Keratinocyte (primary cell): ENCODE data around the gene SOCS6. TPM values are rescaled to one million over a fixed set of nuclear protein-coding genes. Genes with fewer than 3 reads are reported as not detected.
"Not testable (repeated sequence)": the region's sequence is repeated elsewhere in the genome, so short reads cannot be mapped to it uniquely, and the experiment has no call there.

ENCODE experiments used
- DNase-seq: peaks from one replicate; pipeline ENCODE4 v3.0.0-alpha.2; 2011; ENCODE audit warnings: low read depth, missing footprints, low spot score
- FAIRE-seq: peaks from 2 replicates; lab custom pipeline; 2011; peaks lifted over from hg19 to GRCh38; lab: Jason Lieb, UNC
- H2AFZ ChIP-seq: 2 replicates; pipeline ENCODE4 v1.6.0; 2012; ENCODE audit warnings: low read length, control low read depth, inconsistent platforms; ENCODE audit not compliant: control insufficient read depth
- H3K27ac ChIP-seq: 2 replicates; pipeline ENCODE4 v1.5.1; 2011; ENCODE audit warnings: low read length; ENCODE audit not compliant: control insufficient read depth, insufficient read depth
- H3K27me3 ChIP-seq: 3 replicates; pipeline ENCODE4 v1.6.0; 2011; ENCODE audit warnings: low read length; ENCODE audit not compliant: control insufficient read depth, insufficient read depth; ENCODE audit errors: extremely low read depth
- H3K36me3 ChIP-seq, 2 experiments: 2 replicates in 1 of 2; 3 replicates in 1 of 2; pipeline ENCODE4 v1.5.1; 2011; ENCODE audit warnings: low read length in 2 of 2, mild to moderate bottlenecking in 1 of 2; ENCODE audit not compliant: control insufficient read depth in 2 of 2, insufficient read depth in 2 of 2; ENCODE audit errors: extremely low read depth in 1 of 2
- H3K4me1 ChIP-seq: 3 replicates; pipeline ENCODE4 v1.5.1; 2011; ENCODE audit warnings: low read length; ENCODE audit not compliant: control insufficient read depth, insufficient read depth; ENCODE audit errors: extremely low read depth
- H3K4me2 ChIP-seq: 3 replicates; pipeline ENCODE4 v1.6.0; 2011; ENCODE audit warnings: low read depth, low read length; ENCODE audit not compliant: control insufficient read depth, insufficient read depth; ENCODE audit errors: extremely low read depth
- H3K4me3 ChIP-seq, 3 experiments: fragments of 200-600 bp in 1 of 3; sonication (generic) in 1 of 3; 2 replicates in 2 of 3; 3 replicates in 1 of 3; pipeline ENCODE4 v1.5.1; 2011 to 2016; ENCODE audit warnings: low read length in 3 of 3, mild to moderate bottlenecking in 3 of 3, control low read depth in 2 of 3, inconsistent platforms in 1 of 3, low read depth in 1 of 3, mixed read lengths in 1 of 3, mixed run types in 1 of 3, moderate library complexity in 1 of 3; ENCODE audit not compliant: control insufficient read depth in 2 of 3, insufficient read depth in 2 of 3; ENCODE audit errors: extremely low read depth in 1 of 3
- H3K79me2 ChIP-seq: 2 replicates; pipeline ENCODE4 v1.6.0; 2012; ENCODE audit warnings: low read length; ENCODE audit not compliant: control insufficient read depth, insufficient read depth
- H3K9ac ChIP-seq: 3 replicates; pipeline ENCODE4 v1.6.0; 2011; ENCODE audit warnings: low read length; ENCODE audit not compliant: control insufficient read depth, insufficient read depth; ENCODE audit errors: extremely low read depth
- H3K9me1 ChIP-seq: 3 replicates; pipeline ENCODE4 v1.6.0; 2011; ENCODE audit warnings: low read length; ENCODE audit not compliant: control insufficient read depth, insufficient read depth; ENCODE audit errors: extremely low read depth
- H3K9me3 ChIP-seq: 2 replicates; pipeline ENCODE4 v1.5.1; 2012; ENCODE audit warnings: low read depth, low read length; ENCODE audit not compliant: control insufficient read depth
- H4K20me1 ChIP-seq: 3 replicates; pipeline ENCODE4 v1.6.0; 2011; ENCODE audit warnings: low read length; ENCODE audit not compliant: control insufficient read depth, insufficient read depth; ENCODE audit errors: extremely low read depth
- CTCF ChIP-seq, 3 experiments: IDR thresholded peaks in 1 of 3; conservative IDR thresholded peaks in 1 of 3; optimal IDR thresholded peaks in 1 of 3; 2 replicates in 2 of 3; 3 replicates in 1 of 3; pipeline versions ENCODE3 to v1.5.1; 2011; ENCODE audit warnings: low read length in 3 of 3, mild to moderate bottlenecking in 3 of 3, moderate library complexity in 2 of 3, control low read depth in 1 of 3, inconsistent platforms in 1 of 3; ENCODE audit not compliant: insufficient read depth in 2 of 3; ENCODE audit errors: extremely low read depth in 1 of 3
- EZH2 ChIP-seq: IDR thresholded peaks from one replicate; pipeline ENCODE4 v1.6.1; 2012; ENCODE audit warnings: inconsistent platforms, mild to moderate bottlenecking, low read length, moderate library complexity
- dilution Hi-C: fragments of 300-500 bp; cut with MboI; formaldehyde crosslinking; loops from one replicate; pipeline ENCODE4 v1.7.0; 2020; ENCODE audit warnings: low sequenced_read_pairs; ENCODE audit not compliant: extremely low pct_ligation_motif_present
- polyA plus RNA-seq, 5 experiments: library from polyadenylated mRNA; depleted of rRNA in 3 of 5; stranded (reverse) in 3 of 5; stranded (forward) in 1 of 5; unstranded in 1 of 5; fragments of >200 nt; gene quantifications; 1 replicate in 1 of 5; 2 replicates in 3 of 5; 3 replicates in 1 of 5; pipeline versions ENCODE4 v1.2.1 to v1.2.3, GENCODE V29; 2011 to 2012; ENCODE audit warnings: missing spikeins in 2 of 5, low read depth in 1 of 5, low replicate concordance in 1 of 5

The SOCS6 gene
- polyA plus RNA-seq, 1 donor (not counting 4 experiments of a cell fraction or from before 2014, with no cell fraction given), result 22.2 TPM

DNA sequence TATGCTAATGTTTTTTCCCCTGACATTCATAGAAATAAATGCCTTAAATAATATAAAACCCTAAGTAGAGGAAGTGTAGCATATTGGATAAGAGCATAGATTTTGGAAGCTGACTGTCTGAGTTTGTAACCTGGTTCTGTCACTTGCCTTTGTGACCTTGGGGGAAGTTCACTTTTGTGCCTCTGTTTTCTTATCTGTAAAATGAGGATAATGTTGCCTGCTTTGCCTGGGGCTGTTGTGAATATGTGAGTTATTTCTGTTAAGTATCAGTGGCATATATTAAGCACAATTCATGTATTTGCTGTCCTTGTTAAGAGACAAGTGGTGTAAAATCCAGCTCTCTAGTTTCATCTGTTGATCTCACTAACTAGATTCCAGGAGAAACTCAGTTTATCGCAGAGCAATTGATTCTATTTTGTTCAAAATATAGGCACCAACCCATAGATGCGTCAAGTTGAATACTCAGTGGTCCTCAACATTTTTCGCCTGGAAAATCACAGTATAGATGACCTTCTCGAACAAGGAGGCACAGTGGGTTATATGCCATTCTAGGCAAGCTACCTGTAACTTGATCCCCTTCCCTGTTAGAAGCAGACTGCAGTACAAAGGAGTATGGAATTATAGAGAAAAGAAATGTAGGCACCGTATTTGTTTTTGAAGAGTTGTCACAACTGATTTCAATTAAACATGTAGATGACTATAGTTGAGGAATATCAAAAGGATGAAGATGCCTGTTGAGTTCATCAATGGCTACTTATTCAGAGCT, 67.0 kb downstream of the SOCS6 start:
- Histone ChIP-seq H3K4me2 (no peak overlapping the region), H3K9me1 (no peaks in the 10 kb centered on the region), H3K36me3 (peaks cover 0 to 2% of the 10 kb centered on the region in 2 experiments), H4K20me1 (no peaks in the 10 kb centered on the region), H3K4me1 (peaks cover 17% of the 10 kb centered on the region), H3K4me3 (no peak overlapping the region), H3K9me3 (peaks cover 2% of the 10 kb centered on the region), H3K79me2 (no peaks in the 10 kb centered on the region), H3K27me3 (no peaks in the 10 kb centered on the region), H3K27ac (no peak overlapping the region), H2AFZ (no peak overlapping the region), H3K9ac (no peak overlapping the region)
- TF ChIP-seq CTCF (optimal IDR thresholded peaks at IDR 0.05 in 1 of 3, IDR thresholded peaks at IDR 0.05 in 1 of 3, conservative IDR thresholded peaks at IDR 0.05 in 1 of 3; ENCODE audit: extremely low read depth in 1 of 3, insufficient read depth in 2 of 3, low read length in 3 of 3) (no peak), EZH2 (no peak)
- FAIRE-seq (peak; percentile 5), DNase-seq (no peak)
- dilution Hi-C loops, result no loop called here

- H2AFZ ChIP-seq, dilution Hi-C loops, H3K9me1 ChIP-seq, H3K79me2 ChIP-seq, H3K36me3 ChIP-seq, H3K4me3 ChIP-seq, H4K20me1 ChIP-seq, H3K27me3 ChIP-seq, H3K9me3 ChIP-seq, FAIRE-seq: not testable (repeated sequence)
- Histone ChIP-seq H3K4me2 (peak overlapping the region; percentile 65), H3K9ac (peak overlapping the region; percentile 65), H3K27ac (peak overlapping the region; percentile 83), H3K4me1 (peaks cover 17% of the 10 kb centered on the region)
- DNase-seq, result peak; percentile 36
Observed at GRCh38 chr18:70358105-70358406, 69.2 kb downstream of the SOCS6 start.

GRCh38 chr18:70359071-70359470, 70.2 kb downstream of the SOCS6 start:
- no peak for FAIRE-seq

More at GRCh38 chr18:70359071-70359470, 70.2 kb downstream of the SOCS6 start:
- Histone ChIP-seq H3K4me3 (no peak overlapping the region), H3K9me3 (peaks cover 2% of the 10 kb centered on the region), H3K9ac (no peak overlapping the region), H2AFZ (no peak overlapping the region), H3K79me2 (no peaks in the 10 kb centered on the region), H3K27me3 (no peaks in the 10 kb centered on the region), H3K4me1 (peaks cover 17% of the 10 kb centered on the region), H3K27ac (no peak overlapping the region), H4K20me1 (no peaks in the 10 kb centered on the region), H3K9me1 (no peaks in the 10 kb centered on the region), H3K4me2 (no peak overlapping the region), H3K36me3 (no peaks in the 10 kb centered on the region)
- no peak for TF ChIP-seq CTCF (optimal IDR thresholded peaks at IDR 0.05 in 1 of 3, IDR thresholded peaks at IDR 0.05 in 1 of 3, conservative IDR thresholded peaks at IDR 0.05 in 1 of 3; ENCODE audit: extremely low read depth in 1 of 3, insufficient read depth in 2 of 3, low read length in 3 of 3)
- no peak for DNase-seq
- dilution Hi-C loops, result no loop called here
